Right hindlimb (tissue), 1 donor: ENCODE data around the gene CARD9.

ENCODE experiments used
- DNase-seq: peaks from one replicate; pipeline ENCODE4 v3.0.0-alpha.2; 2018

The CARD9 gene

GRCh38 chr9:136401173-136401922 lies 27.9 kb upstream of the CARD9 start:
- DNase-seq, result no peak

GRCh38 chr9:136400038-136400834 lies 26.8 kb upstream of the CARD9 start, which contains the start of gene SNAPC4:
Gene SNAPC4, minus strand, starts transcription at chr9:136400170. Its CDS starts 1,742 bp downstream, at chr9:136398428.
- peak; percentile 92 for DNase-seq

GRCh38 chr9:136399176-136400037 lies 25.9 kb upstream of the CARD9 start:
- no peak for DNase-seq

- DNase-seq, result no peak
These were observed 24.8 kb upstream of the CARD9 start for GRCh38 chr9:136398286-136398685.

- no peak for DNase-seq
These were observed 24.2 kb upstream of the CARD9 start for GRCh38 chr9:136397643-136398042.

GRCh38 chr9:136396219-136396515 lies 22.7 kb upstream of the CARD9 start:
- no peak for DNase-seq

- DNase-seq, result no peak
These were observed 22.1 kb upstream of the CARD9 start for GRCh38 chr9:136395345-136396218.

- DNase-seq, result no peak
These were observed 21.5 kb upstream of the CARD9 start for GRCh38 chr9:136395020-136395340.

- no peak for DNase-seq
These were observed 21.0 kb upstream of the CARD9 start for GRCh38 chr9:136394312-136395019.

- no peak for DNase-seq
These were observed 20.1 kb upstream of the CARD9 start for GRCh38 chr9:136393531-136393930.

GRCh38 chr9:136392538-136393449 lies 19.3 kb upstream of the CARD9 start:
- DNase-seq, result no peak

GRCh38 chr9:136391737-136392537 lies 18.5 kb upstream of the CARD9 start:
- no peak for DNase-seq

- no peak for DNase-seq
These were observed 15.9 kb upstream of the CARD9 start for GRCh38 chr9:136389396-136389795.

GRCh38 chr9:136387217-136387616 lies 13.7 kb upstream of the CARD9 start:
- DNase-seq, result peak; percentile 17

- DNase-seq, result no peak
These were observed 12.5 kb upstream of the CARD9 start for GRCh38 chr9:136386018-136386417.

GRCh38 chr9:136385015-136385414 lies 11.5 kb upstream of the CARD9 start:
- DNase-seq, result no peak

GRCh38 chr9:136383436-136383835 lies 10.0 kb upstream of the CARD9 start:
- DNase-seq, result no peak

GRCh38 chr9:136381966-136382513 lies 8.6 kb upstream of the CARD9 start:
- no peak for DNase-seq

- DNase-seq, result no peak
These were observed 7.8 kb upstream of the CARD9 start for GRCh38 chr9:136381311-136381710.

GRCh38 chr9:136380381-136380780 lies 6.9 kb upstream of the CARD9 start:
- DNase-seq, result no peak
